ELF-1 (cell line): ENCODE measurements around the gene KRT9.
A peak's percentile ranks its signal among the peaks of the same experiment; 100 is the strongest.
"Not testable (repeated sequence)": the region's sequence is repeated elsewhere in the genome, so short reads cannot be mapped to it uniquely, and the experiment has no call there.

ENCODE experiments used
- DNase-seq: peaks from one replicate; pipeline ENCODE4 v3.0.0-alpha.2; 2016; ENCODE audit warnings: low read depth, low spot score

The KRT9 gene

GRCh38 chr17:41578971-41579370 is 7.1 kb upstream of the KRT9 start:
- DNase-seq = no peak

GRCh38 chr17:41578538-41578937 is 6.7 kb upstream of the KRT9 start:
- DNase-seq = no peak

GRCh38 chr17:41576740-41577139 is 4.9 kb upstream of the KRT9 start:
- not testable (repeated sequence) for DNase-seq

- DNase-seq = no peak
Measured at GRCh38 chr17:41575336-41575735, 3.5 kb upstream of the KRT9 start.

GRCh38 chr17:41567317-41567716 is 4.5 kb downstream of the KRT9 start:
- DNase-seq = no peak

GRCh38 chr17:41565338-41565737 is 6.5 kb downstream of the KRT9 start:
- DNase-seq = no peak

- peak; percentile 43 for DNase-seq
Measured at GRCh38 chr17:41563607-41564170, 8.2 kb downstream of the KRT9 start.

GRCh38 chr17:41561554-41561953 is 10.3 kb downstream of the KRT9 start:
- no peak for DNase-seq

GRCh38 chr17:41559548-41559947 is 12.3 kb downstream of the KRT9 start:
- DNase-seq = no peak

GRCh38 chr17:41556931-41557330 is 14.9 kb downstream of the KRT9 start:
- DNase-seq = no peak

- no peak for DNase-seq
Measured at GRCh38 chr17:41556306-41556705, 15.6 kb downstream of the KRT9 start.

- DNase-seq = peak; percentile 58
Measured at GRCh38 chr17:41555105-41555887, 16.6 kb downstream of the KRT9 start.

- no peak for DNase-seq
Measured at GRCh38 chr17:41553987-41554680, 17.7 kb downstream of the KRT9 start.

GRCh38 chr17:41553176-41553575 is 18.7 kb downstream of the KRT9 start:
- no peak for DNase-seq

- no peak for DNase-seq
Measured at GRCh38 chr17:41552455-41552854, 19.4 kb downstream of the KRT9 start.

GRCh38 chr17:41551365-41551764 is 20.5 kb downstream of the KRT9 start:
- DNase-seq = no peak

GRCh38 chr17:41549596-41550039 is 22.2 kb downstream of the KRT9 start:
- DNase-seq = peak; percentile 69

GRCh38 chr17:41548844-41549595 is 22.8 kb downstream of the KRT9 start:
- peak; percentile 97 for DNase-seq

- DNase-seq = peak; percentile 67
Measured at GRCh38 chr17:41547921-41548843, 23.7 kb downstream of the KRT9 start.

GRCh38 chr17:41547378-41547841 is 24.4 kb downstream of the KRT9 start:
- peak; percentile 73 for DNase-seq

- no peak for DNase-seq
Measured at GRCh38 chr17:41546819-41547218, 25.0 kb downstream of the KRT9 start.
